Measurements from ENCODE around the gene ZNF423. TPM values are rescaled to one million over a fixed set of nuclear protein-coding genes. Genes with fewer than 3 reads are reported as not detected.

The ZNF423 gene
- total and polyA plus RNA-seq, 2 experiments from 2014 or later: 14.9 to 41.8 TPM

DNA sequence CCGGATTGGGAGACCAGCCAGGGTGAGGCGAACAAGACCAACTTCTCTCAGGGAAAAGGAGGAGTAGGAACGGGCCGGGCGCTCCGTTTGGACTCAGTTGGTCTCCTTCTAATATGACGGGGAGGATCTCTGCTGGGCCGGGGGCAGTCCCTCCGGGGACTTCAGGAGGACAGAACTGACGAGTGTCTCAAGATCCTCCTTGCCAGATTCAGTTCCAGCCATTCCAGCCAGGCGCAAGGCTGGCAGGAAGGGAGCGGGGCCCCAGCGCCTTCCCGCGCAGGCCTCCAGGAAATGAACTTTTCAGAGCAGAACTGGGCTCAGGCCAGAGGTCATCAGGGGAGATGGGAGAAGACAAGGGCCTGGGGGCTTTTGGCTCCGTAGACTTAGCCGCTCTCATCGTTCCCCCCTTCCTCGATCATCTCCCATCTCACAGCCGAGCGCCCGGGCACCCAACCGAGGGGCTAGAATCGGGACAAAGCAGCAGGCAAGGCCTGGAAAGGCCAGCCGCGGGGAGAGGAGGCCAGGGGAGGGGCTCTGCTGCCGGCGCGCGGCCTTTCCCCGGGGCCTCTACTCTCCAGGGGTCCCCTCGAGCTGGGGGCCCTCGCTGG, 1.6 kb downstream of the ZNF423 start (continued):
- TF ChIP-seq, protein P1, sequence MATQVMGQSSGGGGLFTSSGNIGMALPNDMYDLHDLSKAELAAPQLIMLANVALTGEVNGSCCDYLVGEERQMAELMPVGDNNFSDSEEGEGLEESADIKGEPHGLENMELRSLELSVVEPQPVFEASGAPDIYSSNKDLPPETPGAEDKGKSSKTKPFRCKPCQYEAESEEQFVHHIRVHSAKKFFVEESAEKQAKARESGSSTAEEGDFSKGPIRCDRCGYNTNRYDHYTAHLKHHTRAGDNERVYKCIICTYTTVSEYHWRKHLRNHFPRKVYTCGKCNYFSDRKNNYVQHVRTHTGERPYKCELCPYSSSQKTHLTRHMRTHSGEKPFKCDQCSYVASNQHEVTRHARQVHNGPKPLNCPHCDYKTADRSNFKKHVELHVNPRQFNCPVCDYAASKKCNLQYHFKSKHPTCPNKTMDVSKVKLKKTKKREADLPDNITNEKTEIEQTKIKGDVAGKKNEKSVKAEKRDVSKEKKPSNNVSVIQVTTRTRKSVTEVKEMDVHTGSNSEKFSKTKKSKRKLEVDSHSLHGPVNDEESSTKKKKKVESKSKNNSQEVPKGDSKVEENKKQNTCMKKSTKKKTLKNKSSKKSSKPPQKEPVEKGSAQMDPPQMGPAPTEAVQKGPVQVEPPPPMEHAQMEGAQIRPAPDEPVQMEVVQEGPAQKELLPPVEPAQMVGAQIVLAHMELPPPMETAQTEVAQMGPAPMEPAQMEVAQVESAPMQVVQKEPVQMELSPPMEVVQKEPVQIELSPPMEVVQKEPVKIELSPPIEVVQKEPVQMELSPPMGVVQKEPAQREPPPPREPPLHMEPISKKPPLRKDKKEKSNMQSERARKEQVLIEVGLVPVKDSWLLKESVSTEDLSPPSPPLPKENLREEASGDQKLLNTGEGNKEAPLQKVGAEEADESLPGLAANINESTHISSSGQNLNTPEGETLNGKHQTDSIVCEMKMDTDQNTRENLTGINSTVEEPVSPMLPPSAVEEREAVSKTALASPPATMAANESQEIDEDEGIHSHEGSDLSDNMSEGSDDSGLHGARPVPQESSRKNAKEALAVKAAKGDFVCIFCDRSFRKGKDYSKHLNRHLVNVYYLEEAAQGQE (IDR thresholded peaks at IDR 0.05; ENCODE audit: unreplicated experiment): no peak
- no peak for TF ChIP-seq CREB1 (CRISPR knock-in tag; IDR thresholded peaks at IDR 0.05; ENCODE audit: low read depth)

DNA sequence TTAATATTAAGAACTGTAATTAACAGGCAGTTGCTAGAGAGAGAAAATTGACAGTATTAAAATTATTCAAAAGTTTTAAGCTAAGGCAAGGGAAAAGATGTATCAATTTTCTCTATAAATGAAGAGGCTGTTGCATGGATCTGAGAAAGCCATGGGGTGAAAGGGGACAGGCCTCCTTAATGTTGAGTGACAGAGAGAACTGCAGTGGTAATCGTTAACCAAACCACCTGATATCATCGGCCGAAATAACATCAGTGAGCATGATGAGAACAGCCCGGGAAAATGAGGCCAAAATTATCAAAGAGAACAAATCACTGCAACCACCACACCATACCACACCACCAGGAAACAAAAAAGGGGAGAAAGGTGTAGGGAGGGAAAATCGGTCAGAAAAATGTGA, 3.6 kb downstream of the ZNF423 start:
- no peak for ATAC-seq
- peaks cover 8% of the 10 kb centered on the region for H3K27me3 Mint-ChIP-seq (ENCODE audit: insufficient read depth, low read depth, poor library complexity)
- TF ChIP-seq STAT1 (IDR thresholded peaks at IDR 0.05; ENCODE audit: unreplicated experiment) (no peak), NANOG (IDR thresholded peaks at IDR 0.05; ENCODE audit: borderline replicate concordance) (no peak), POLR2AphosphoS5 (IDR thresholded peaks at IDR 0.05; ENCODE audit: low read depth) (no peak)
- H3K9me3 Mint-ChIP-seq: no peaks in the 10 kb centered on the region; the same call in 2 of the 3 replicates
- Histone ChIP-seq H3K9me2 (ENCODE audit: insufficient read depth) (no peaks in the 10 kb centered on the region), H4K20me1 (replicated peaks; ENCODE audit: insufficient read depth) (peaks cover 46% of the 10 kb centered on the region), H3F3A (replicated peaks; ENCODE audit: low read depth) (0 out of 2 replicates have a peak, but pooled peaks cover 7% of the 10 kb centered on the region), H3K4me2 (peak overlapping the region; percentile 63; the same call in 1 of the 2 replicates), H2AFZ (no peak overlapping the region), H3K79me2 (replicated peaks; ENCODE audit: insufficient read depth) (peaks cover 76% of the 10 kb centered on the region), H3K27me3 (ENCODE audit: insufficient read depth) (peaks cover under 1% of the 10 kb centered on the region; the same call in 1 of the 2 replicates), H3K4me1 (ENCODE audit: insufficient read depth) (peaks cover 68% of the 10 kb centered on the region), H3K4me3 (no peak overlapping the region), H3K27ac (ENCODE audit: low read depth) (no peak overlapping the region), H3K36me3 (ENCODE audit: insufficient read depth) (no peaks in the 10 kb centered on the region)
- H3K4me3 Mint-ChIP-seq: peak overlapping the region; percentile 54
- peaks cover 68% of the 10 kb centered on the region for H3K4me1 Mint-ChIP-seq
- H3K27ac Mint-ChIP-seq: no peak overlapping the region; the same call in 1 of the 2 replicates
- no peak for DNase-seq (ENCODE audit: low spot score)
- peaks cover 9% of the 10 kb centered on the region; the same call in 1 of the 3 replicates for H3K36me3 Mint-ChIP-seq (ENCODE audit: low read depth)

DNA sequence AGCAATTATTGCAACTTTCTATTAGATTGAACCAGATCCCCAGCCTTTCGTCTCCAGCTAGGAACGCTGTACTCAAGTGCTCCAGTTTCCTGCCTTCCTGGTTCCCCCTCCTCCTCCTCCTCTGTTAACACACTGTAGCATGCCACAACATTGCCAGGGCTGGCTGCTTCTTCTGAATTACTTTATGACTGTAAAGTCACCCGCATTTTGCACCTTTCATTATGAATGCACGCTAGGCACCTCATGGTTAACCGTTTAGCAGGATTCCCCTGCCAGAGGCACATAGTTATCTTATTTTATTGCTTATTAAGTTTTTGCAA, 4.5 kb downstream of the ZNF423 start:
- no peaks in the 10 kb centered on the region for H3K36me3 ChIP-seq (ENCODE audit: insufficient read depth)
- Mint-ChIP-seq H3K9me3 (no peaks in the 10 kb centered on the region; the same call in 2 of the 3 replicates), H3K4me1 (peaks cover 77% of the 10 kb centered on the region), H3K27ac (no peak overlapping the region), H3K4me3 (no peak overlapping the region), H3K36me3 (ENCODE audit: low read depth) (peaks cover 9% of the 10 kb centered on the region; the same call in 1 of the 3 replicates), H3K27me3 (ENCODE audit: insufficient read depth, low read depth, poor library complexity) (peaks cover 10% of the 10 kb centered on the region)
- H4K20me1 ChIP-seq (replicated peaks; ENCODE audit: insufficient read depth): peaks cover 46% of the 10 kb centered on the region
- 0 out of 2 replicates have a peak, but pooled peaks cover 7% of the 10 kb centered on the region for H3F3A ChIP-seq (replicated peaks; ENCODE audit: low read depth)
- no peak overlapping the region for H3K27ac ChIP-seq (ENCODE audit: low read depth)
- H3K4me2 ChIP-seq: peak overlapping the region; percentile 63
- peaks cover 85% of the 10 kb centered on the region for H3K79me2 ChIP-seq (replicated peaks; ENCODE audit: insufficient read depth)
- no peak for DNase-seq (ENCODE audit: low spot score)
- H3K4me1 ChIP-seq (ENCODE audit: insufficient read depth): peaks cover 76% of the 10 kb centered on the region
- 0 out of 2 replicates have a peak overlapping the region, but pooled peaks have one; percentile 3 for H3K4me3 ChIP-seq
- no peaks in the 10 kb centered on the region for H3K27me3 ChIP-seq (ENCODE audit: insufficient read depth)
- ATAC-seq: no peak
- H3K9me2 ChIP-seq (ENCODE audit: insufficient read depth): no peaks in the 10 kb centered on the region
- H2AFZ ChIP-seq: no peak overlapping the region
- TF ChIP-seq ZNF114 (CRISPR knock-in tag; IDR thresholded peaks at IDR 0.05): no peak
- TF ChIP-seq STAT1 (IDR thresholded peaks at IDR 0.05; ENCODE audit: unreplicated experiment): no peak
- TF ChIP-seq, protein P2, sequence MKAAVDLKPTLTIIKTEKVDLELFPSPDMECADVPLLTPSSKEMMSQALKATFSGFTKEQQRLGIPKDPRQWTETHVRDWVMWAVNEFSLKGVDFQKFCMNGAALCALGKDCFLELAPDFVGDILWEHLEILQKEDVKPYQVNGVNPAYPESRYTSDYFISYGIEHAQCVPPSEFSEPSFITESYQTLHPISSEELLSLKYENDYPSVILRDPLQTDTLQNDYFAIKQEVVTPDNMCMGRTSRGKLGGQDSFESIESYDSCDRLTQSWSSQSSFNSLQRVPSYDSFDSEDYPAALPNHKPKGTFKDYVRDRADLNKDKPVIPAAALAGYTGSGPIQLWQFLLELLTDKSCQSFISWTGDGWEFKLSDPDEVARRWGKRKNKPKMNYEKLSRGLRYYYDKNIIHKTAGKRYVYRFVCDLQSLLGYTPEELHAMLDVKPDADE (IDR thresholded peaks at IDR 0.05): no peak
- TF ChIP-seq POLR2AphosphoS5 (IDR thresholded peaks at IDR 0.05; ENCODE audit: low read depth): no peak
- TF ChIP-seq, protein P3, sequence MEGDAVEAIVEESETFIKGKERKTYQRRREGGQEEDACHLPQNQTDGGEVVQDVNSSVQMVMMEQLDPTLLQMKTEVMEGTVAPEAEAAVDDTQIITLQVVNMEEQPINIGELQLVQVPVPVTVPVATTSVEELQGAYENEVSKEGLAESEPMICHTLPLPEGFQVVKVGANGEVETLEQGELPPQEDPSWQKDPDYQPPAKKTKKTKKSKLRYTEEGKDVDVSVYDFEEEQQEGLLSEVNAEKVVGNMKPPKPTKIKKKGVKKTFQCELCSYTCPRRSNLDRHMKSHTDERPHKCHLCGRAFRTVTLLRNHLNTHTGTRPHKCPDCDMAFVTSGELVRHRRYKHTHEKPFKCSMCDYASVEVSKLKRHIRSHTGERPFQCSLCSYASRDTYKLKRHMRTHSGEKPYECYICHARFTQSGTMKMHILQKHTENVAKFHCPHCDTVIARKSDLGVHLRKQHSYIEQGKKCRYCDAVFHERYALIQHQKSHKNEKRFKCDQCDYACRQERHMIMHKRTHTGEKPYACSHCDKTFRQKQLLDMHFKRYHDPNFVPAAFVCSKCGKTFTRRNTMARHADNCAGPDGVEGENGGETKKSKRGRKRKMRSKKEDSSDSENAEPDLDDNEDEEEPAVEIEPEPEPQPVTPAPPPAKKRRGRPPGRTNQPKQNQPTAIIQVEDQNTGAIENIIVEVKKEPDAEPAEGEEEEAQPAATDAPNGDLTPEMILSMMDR (conservative IDR thresholded peaks at IDR 0.05; ENCODE audit: low read depth in 2 of 2): no peak
- TF ChIP-seq, protein P1 (IDR thresholded peaks at IDR 0.05; ENCODE audit: unreplicated experiment): no peak
- no peak for TF ChIP-seq ZNF331 (CRISPR knock-in tag; IDR thresholded peaks at IDR 0.05; ENCODE audit: low read depth)
